ENCODE data around the gene THSD7A. TPM values are rescaled to one million over a fixed set of nuclear protein-coding genes. Genes with fewer than 3 reads are reported as not detected.

THSD7A gene
- total RNA-seq, 1 donor from 2014 or later = not detected

DNA sequence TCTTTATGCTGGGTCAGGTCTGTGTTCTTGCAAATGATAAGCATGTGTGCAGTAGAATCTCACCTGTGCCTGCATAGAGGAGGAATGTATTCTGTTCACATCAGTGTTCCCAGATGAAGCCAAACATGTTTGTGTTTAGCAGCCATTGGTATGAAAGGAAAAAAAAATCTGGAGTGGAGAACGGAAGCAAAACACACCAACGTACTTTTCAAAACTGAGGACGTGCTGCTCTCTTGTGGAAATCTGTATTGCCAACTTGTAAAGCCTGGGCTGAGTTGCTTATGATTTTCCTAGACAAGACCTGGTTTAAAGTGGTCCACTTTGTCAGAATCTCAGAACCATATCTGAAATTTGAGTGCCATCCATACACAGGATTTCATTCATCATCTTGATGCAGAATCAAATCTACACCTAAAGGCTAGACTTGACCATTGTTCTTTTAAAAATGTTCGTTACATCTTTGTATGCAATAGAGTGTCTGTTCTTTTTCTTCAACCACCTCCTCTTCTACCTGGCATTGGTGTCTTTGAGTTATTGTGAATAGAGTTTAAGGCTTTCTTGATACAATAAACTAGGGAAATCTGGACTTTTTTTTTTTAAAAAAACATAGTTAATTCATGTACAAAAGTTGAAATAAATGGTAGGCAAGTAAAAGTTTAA lies 490.6 kb downstream of the THSD7A start:
- intact Hi-C loops (cut with micrococcal nuclease) = loop anchor here (5.0 to 10.0 kb wide), 2 partner anchors 129 to 457 kb away; no protein-coding TSS in a partner anchor

GRCh38 chr7:11336432-11336831 lies 495.6 kb downstream of the THSD7A start:
- intact Hi-C loops (cut with micrococcal nuclease) = no loop called here

- intact Hi-C loops (cut with micrococcal nuclease) = no loop called here
Observed at GRCh38 chr7:11335947-11336346, 496.1 kb downstream of the THSD7A start.

DNA sequence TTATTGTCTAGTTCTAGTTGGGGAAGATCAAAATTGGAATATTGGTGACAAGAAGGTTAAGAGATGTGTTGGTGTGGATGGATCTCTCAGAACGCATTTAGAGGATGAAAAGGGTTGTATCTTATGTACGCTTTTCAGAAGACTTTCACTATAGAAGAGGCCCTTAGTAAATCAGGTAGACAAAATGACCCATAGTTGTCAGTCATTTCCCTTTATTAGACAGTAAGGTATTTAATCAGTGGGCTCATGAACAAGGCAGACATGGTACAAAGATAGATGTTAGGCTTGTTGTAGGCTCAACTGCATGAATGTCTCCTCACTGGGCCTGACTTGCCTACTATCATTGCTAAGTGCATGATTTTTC lies 499.2 kb downstream of the THSD7A start:
- intact Hi-C loops (cut with micrococcal nuclease) = no loop called here

DNA sequence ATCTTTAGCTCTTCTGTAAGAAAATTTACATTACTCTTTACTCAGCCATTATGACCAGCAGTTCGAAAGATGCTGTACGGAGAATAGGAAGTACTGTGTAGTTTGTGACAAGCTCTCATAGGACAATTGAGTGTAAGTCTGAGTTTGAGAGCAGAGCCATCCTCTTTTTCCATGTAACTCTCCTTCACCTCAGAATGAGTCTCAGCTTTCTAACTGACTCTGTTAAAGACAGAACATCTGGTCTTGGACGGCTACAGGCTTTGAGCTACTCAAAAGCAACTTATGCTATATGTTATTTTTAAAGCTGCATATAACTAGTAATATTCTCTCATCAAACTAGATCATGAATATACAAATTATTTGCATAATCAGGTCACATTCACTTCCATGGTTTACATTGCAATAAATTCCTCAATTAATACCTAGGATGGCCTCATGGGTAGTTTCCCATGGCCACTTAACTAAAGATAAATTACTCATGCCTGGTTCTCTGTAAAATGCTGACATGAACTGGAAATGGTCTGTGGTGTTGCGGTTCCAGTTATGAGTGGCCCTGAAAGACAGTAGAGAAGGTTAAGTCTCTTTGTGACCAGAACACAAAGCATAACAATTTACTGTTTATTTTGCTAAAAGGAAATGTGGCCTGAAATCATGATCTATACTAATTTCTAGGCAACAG lies 499.7 kb downstream of the THSD7A start:
- intact Hi-C loops (cut with micrococcal nuclease) = no loop called here

DNA sequence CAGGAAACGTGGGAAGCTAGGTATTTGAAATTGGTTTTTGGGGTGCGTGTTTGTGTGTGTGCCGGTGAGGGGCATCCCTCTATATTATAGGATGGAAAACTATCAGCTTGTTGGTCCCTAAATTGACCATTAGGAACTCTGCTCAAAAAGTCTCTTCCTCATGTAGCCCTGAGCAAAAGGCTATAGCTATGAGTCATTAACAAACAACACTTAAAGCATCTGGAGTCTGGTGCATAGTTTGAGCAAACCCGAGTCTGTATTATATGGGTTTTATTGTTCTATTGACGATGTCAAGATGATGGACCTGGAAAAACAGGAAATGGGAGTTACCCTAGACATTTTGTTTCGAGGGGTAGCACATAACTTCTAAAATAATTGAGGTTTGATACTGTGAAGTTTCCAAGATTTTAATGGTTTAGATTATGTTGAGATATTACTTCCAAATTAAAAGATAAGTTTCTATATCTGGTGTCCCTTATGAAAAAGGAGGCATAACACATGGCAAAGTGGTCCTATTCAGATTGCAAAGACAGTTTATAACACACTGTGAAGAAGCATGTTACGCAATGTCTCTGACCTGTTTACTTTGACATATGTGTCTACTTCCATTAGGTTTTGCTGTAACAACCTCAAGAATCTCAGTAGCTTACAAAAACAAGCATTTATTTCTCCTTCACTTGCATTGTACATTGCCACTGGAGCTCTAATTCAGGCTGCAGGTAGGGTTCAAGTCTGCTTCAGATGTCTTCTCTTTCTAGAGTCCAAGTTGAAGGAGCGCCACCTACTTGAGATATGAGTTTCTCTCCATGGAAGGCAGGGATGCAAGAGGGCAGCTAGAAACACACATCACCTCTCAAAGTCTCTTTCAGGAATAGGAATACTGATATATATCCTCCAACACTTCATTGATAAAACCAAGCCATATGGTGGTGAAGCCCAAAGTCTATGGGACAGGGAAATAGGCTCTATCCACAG lies 500.6 kb downstream of the THSD7A start:
- intact Hi-C loops (cut with micrococcal nuclease) = no loop called here

DNA sequence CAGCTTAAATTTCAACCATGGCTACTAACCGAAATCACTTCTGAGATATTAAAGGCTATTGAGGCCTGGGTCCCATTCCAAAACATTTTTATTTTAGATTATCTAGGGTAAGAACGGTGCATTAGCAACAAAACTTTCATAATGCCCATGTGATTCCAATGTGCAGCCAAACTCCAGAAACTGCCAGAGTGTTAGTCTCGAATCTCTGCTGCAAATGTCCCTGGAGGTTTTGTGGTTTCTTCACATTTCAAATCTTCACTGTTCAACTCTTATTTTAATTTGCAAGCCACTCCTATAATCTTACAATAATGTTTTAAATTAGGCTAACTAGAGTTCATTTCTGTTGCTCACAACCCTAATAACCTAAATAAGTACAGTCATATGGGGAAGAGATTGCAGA lies 501.3 kb downstream of the THSD7A start:
- intact Hi-C loops (cut with micrococcal nuclease) = no loop called here

- intact Hi-C loops (cut with micrococcal nuclease) = no loop called here
Observed at GRCh38 chr7:11330208-11330607, 501.8 kb downstream of the THSD7A start.

- intact Hi-C loops (cut with micrococcal nuclease) = no loop called here
Observed at GRCh38 chr7:11329626-11330025, 502.4 kb downstream of the THSD7A start.

DNA sequence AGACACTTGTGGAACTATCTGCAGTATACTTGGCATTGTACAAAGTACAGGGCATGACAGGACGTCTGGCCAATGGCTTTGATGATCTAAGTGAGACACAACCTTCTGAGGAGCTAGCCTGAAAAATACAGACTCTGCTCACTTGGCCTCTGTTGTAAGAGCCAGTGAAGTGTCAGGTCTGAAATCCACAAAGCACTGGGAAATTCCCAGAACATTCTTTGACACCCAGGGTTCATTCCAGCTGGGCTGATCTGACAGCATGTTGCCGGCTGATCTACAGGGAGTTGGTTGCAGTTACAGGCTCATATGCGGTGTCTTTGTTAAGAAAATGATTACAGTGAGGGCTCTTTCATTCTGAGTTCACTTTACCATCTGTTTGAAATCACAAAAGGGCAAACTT lies 503.7 kb downstream of the THSD7A start:
- intact Hi-C loops (cut with micrococcal nuclease) = no loop called here

- intact Hi-C loops (cut with micrococcal nuclease) = no loop called here
Observed at GRCh38 chr7:11327633-11328032, 504.4 kb downstream of the THSD7A start.
